ENCODE measurements around the gene CPO.

DNA sequence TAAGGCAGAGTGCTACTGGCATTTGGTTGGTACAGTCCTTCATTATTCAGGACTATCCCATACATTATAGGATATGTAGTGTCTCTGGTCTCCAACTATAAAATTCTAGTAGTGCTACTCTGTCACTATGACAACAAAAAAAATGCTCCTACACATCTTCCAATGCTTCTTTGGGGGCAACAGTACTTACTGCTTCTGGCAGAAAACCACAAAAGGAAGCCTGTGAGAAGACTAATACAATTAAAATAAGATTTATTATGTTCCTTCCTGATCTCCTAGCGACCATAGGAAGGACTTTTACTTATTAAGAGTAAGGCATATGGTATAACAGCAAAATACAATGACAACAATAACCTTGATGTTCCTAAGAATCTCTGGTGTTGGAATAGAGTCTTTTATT lies 48.4 kb upstream of the CPO start:
- TF ChIP-seq, protein P1, sequence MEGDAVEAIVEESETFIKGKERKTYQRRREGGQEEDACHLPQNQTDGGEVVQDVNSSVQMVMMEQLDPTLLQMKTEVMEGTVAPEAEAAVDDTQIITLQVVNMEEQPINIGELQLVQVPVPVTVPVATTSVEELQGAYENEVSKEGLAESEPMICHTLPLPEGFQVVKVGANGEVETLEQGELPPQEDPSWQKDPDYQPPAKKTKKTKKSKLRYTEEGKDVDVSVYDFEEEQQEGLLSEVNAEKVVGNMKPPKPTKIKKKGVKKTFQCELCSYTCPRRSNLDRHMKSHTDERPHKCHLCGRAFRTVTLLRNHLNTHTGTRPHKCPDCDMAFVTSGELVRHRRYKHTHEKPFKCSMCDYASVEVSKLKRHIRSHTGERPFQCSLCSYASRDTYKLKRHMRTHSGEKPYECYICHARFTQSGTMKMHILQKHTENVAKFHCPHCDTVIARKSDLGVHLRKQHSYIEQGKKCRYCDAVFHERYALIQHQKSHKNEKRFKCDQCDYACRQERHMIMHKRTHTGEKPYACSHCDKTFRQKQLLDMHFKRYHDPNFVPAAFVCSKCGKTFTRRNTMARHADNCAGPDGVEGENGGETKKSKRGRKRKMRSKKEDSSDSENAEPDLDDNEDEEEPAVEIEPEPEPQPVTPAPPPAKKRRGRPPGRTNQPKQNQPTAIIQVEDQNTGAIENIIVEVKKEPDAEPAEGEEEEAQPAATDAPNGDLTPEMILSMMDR (IDR thresholded peaks at IDR 0.05; ENCODE audit: poor library complexity) = no peak
- no peak for TF ChIP-seq EZH2 (IDR thresholded peaks at IDR 0.05; ENCODE audit: borderline replicate concordance)
